ENCODE data around the gene RPL35A.
A peak's percentile ranks its signal among the peaks of the same experiment; 100 is the strongest.
"Not testable (repeated sequence)": the region's sequence is repeated elsewhere in the genome, so short reads cannot be mapped to it uniquely, and the experiment has no call there.

Gene RPL35A

DNA sequence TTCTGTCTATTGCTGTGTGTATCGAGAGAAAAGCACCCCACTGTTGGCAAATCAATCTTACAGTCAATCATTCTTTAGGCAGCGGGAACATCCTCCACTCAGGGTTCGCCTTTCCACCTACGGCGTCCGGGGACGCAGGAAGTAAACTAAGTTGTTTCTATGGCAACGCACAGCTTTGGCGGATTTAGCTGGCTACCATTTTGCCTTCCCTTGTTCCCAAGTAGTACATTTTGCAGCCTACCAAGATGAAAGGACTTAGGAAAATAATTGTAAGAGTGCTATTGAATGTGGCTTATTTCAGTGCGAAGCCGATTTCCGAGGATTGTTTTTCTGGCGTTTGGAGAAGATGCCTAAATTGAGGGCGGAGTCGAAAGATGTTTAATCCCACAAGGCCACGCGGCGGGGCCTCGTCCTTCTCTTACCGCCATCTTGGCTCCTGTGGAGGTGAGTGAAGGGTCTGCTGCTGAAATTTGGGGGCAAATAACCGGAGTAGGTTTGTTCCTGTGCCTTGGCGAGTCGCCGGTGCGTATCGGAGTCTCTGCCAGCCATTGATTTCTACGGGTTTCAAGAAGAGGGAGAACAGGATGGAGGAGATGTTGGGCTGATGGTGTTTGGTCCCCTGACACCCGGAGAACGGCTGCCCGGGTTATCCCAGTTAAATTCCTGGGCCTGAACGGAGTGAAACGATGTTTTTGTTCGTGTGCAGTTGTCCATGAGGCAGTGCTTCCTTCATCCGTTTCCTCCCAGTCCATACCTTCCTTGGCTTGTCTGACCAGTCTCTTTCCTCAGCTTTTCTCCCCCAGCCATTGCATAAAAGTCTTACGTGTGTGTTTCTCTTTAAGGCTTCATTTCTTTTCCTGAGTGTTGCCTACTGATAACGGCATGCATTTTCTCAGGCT is at the start of gene RPL35A:
RPL35A (plus strand) TSS at position 413 of the 899 bp plus-strand sequence. CDS start 778 bp downstream, outside the sequence.
- peak; percentile 96 for DNase-seq

- no peak for DNase-seq
Measured at GRCh38 chr3:197901626-197902025, 48.4 kb upstream of the RPL35A start.

- peak; percentile 59 for DNase-seq
Measured at GRCh38 chr3:197906023-197906849, 43.8 kb upstream of the RPL35A start.

DNA sequence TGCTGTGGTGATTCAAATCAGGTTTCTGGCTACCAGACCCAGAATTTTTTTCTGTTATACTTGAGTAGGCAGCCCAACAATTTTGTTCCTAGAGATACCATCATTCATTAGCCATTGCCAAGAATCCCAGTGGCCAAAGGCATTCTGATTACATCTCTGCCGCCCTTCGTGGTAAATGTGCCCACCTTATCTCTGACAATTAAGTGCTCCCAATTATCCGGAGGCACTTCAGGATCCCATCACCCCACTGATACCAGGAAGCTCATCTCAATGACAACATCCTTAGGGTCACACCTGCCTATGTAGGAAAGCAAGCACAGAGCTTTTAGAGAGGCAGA is 43.2 kb upstream of the RPL35A start:
- no peak for DNase-seq

DNA sequence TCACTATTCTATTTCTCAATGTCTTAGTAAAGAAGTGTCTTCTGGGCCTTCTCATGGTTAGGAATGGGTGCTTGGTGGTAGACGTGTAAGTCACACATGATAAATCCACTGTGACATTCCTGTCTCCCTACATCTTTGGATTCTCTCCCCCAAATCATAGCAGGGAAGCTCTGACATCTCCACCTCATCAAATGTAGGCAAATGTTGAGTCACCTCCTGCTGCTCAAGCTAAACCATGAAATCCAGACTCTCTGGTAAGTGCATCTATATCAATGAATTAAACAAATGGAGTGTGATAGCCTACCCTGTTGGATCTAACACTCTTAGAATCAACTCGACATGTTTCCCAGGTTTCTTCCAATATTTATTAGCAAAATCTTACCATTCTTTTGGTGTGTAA is 42.8 kb upstream of the RPL35A start:
- DNase-seq, result no peak

GRCh38 chr3:197908550-197908949 is 41.4 kb upstream of the RPL35A start:
- not testable (repeated sequence) for DNase-seq

DNA sequence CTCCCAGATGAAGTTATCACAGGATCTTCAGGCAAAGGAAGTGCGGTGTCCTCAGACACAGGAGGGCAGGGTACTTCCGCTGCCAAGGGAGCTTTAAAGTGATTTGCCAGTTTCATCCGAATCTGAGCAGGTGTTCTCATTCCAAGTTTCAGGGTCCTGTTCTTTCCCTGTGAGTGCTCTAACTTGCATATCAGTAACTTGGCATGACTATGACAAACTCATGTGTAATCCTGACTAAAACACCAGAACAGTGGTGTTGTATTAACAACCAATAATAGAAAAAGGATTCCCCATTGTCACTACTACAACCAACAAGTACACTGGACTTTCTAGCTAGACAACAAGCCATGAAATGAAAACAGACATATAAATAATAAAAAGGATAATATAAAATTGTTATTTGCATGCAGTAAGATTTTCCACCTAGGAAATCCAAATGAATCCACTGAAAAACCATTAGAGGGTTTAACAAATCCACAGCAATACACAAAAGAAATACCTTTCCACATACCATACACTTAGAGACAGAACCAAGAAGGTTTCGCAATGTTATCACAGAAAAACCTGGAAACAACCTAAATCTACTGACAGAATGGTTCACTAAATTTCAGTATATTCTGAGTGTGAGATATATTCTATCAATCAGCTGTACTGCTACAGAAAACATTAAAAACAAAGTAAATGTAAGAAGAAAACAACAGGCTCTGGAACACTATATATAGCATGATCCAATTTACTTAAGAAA is 40.9 kb upstream of the RPL35A start:
- DNase-seq, result no peak

- DNase-seq, result no peak
Measured at GRCh38 chr3:197912741-197913476, 37.1 kb upstream of the RPL35A start.

DNA sequence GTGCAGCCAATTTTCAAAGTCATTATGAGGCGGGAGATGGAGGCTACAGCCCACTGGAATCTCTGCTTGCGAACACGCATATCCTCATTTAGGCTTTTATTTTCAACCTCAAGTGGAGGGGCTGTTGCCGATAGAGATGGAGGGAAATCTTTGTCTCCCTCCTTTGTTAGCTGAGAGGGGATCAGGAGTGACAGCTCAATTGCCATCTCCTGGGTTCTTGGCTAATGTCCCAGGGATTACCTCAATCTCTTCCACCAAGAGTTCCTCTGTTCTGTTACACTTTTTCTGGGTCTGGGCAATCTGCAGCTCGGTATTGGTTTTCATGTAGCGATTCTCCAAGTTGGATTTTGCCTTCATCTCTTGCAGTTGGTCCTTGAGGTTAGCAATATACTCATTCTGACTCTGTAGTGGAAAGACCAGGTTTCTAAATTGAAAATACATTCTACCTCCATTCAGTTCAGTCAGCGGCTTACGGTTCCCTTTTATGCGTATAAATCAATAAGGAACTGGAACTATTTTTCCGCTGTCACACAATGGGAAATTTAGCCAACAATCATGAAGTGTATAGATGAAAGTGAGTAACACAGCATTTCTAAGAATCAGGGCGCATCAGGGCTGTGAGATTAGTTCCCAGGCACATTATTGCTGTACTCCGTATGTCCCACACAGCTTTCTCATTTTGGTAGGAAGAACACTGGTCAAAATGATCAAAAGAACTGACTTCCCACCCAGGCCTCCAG is 36.2 kb upstream of the RPL35A start:
- no peak for DNase-seq

- not testable (repeated sequence) for DNase-seq
Measured at GRCh38 chr3:197921429-197922275, 28.3 kb upstream of the RPL35A start.

DNA sequence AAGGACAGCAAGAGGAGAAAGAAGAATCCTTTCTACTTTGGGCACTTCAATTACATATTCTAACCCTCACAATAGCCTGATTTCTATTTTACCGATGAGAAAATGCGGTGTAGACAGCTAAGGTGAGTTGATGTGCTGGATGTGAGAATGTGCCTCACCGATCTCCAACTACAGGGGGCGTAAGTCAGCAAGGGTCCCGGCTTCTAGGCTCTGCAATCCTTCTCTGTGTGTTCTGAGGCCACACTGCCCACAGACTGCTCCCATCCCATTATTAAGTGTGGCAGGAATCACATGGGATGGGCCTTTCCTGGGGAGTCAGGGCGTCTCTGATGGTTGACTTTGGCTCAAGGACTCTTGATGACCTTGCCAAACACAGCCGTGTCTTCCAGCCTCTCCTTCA is 23.6 kb upstream of the RPL35A start:
- DNase-seq, result no peak

DNA sequence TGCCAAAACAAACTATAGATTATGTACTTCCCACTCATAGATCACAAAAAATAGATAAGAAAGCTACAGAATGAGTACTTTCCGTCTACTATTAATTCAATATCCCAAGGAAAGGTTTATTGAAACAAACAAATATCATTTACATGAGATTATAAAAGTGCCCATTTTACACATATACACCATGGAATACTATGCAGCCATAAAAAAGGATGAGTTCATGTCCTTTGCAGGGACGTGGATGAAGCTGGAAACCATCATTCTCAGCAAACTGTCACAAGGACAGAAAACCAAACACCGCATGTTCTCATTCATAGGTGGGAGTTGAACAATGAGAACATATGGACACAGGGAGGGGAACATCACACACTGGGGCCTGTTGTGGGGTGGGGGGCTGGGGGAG is 22.4 kb upstream of the RPL35A start:
- DNase-seq, result not testable (repeated sequence)

GRCh38 chr3:197936819-197937384 is 13.1 kb upstream of the RPL35A start:
- DNase-seq, result no peak

GRCh38 chr3:197940745-197941384 is 9.1 kb upstream of the RPL35A start:
- DNase-seq, result no peak

GRCh38 chr3:197942956-197943556 is 6.9 kb upstream of the RPL35A start:
- DNase-seq, result no peak

DNA sequence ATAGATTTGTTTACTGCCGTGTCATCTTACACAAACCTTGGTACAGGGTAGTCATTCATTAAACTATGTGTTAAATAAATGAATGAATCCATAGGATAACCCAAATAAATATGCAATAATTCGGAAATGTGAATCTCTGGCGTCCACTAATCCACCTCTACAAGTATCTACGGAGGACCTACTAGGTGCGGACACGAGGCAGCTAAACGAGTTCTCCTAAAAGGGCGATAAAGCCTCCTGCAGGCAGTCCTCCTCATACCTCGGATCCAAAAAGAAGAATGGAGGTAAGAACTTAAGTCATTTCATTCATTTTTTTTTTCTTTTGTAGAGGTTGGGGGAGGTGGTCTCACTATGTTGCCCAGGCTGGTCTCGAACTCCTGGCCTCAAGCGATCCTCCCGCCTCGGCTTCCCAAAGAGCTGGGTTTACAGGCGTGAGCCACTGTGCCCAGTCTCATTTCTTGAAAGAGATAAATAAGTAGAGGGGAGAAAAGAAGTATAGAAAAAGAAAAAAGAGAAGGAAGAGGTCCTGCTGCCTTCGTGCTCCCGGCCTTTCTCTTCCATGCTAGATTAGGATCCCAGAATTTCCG is 706 bp upstream of the RPL35A start:
- no peak for DNase-seq

- no peak for DNase-seq
Measured at GRCh38 chr3:197950677-197951061, 679 bp downstream of the RPL35A start.

GRCh38 chr3:197951392-197951990 is 1.5 kb downstream of the RPL35A start:
- DNase-seq, result no peak

DNA sequence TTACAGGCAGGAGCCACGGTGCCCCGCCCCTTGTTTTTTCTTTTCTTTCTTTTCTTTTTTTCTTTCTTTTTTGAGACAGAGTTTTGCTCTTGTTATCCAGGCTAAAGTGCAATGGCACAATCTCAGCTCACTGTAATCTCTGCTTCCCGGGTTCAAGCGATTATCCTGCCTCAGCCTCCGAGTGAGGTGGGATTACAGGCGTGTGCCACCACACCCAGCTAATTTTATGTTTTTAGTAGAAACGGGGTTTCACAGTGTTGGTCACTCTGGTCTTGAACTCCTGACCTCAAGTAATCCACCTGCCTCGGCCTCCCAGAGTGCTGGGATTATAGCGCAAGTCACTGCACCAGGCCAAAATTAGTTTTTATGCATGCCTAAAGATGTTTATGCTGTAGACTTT is 2.5 kb downstream of the RPL35A start:
- no peak for DNase-seq

All from NCI-H1092 (cell line).